ENCODE results near the gene POLR3B.
"Not testable (repeated sequence)": the region's sequence is repeated elsewhere in the genome, so short reads cannot be mapped to it uniquely, and the experiment has no call there.

Gene POLR3B

GRCh38 chr12:106343214-106343528 lies 14.4 kb upstream of the POLR3B start:
- no peak for DNase-seq

GRCh38 chr12:106344131-106344530 lies 13.4 kb upstream of the POLR3B start:
- no peak for DNase-seq

- peak; percentile 17 for DNase-seq
These were observed 11.8 kb upstream of the POLR3B start for GRCh38 chr12:106345746-106346145.

GRCh38 chr12:106348411-106348810 lies 9.1 kb upstream of the POLR3B start:
- DNase-seq: no peak

GRCh38 chr12:106353175-106353574 lies 4.4 kb upstream of the POLR3B start:
- DNase-seq: no peak

- no peak for DNase-seq
These were observed 1.1 kb downstream of the POLR3B start for GRCh38 chr12:106358396-106359241.

GRCh38 chr12:106359646-106360399 lies 2.3 kb downstream of the POLR3B start:
- DNase-seq: no peak

GRCh38 chr12:106360400-106360994 lies 2.9 kb downstream of the POLR3B start:
- DNase-seq: no peak

- no peak for DNase-seq
These were observed 5.4 kb downstream of the POLR3B start for GRCh38 chr12:106362971-106363370.

GRCh38 chr12:106364261-106364660 lies 6.7 kb downstream of the POLR3B start:
- DNase-seq: no peak

- DNase-seq: no peak
These were observed 12.2 kb downstream of the POLR3B start for GRCh38 chr12:106369624-106370346.

GRCh38 chr12:106378788-106379187 lies 21.2 kb downstream of the POLR3B start:
- DNase-seq: no peak

GRCh38 chr12:106380954-106381353 lies 23.4 kb downstream of the POLR3B start:
- no peak for DNase-seq

- DNase-seq: not testable (repeated sequence)
These were observed 24.3 kb downstream of the POLR3B start for GRCh38 chr12:106381866-106382265.

- DNase-seq: no peak
These were observed 29.4 kb downstream of the POLR3B start for GRCh38 chr12:106386813-106387535.

- no peak for DNase-seq
These were observed 30.4 kb downstream of the POLR3B start for GRCh38 chr12:106387848-106388377.

GRCh38 chr12:106389151-106389550 lies 31.6 kb downstream of the POLR3B start:
- DNase-seq: no peak

- no peak for DNase-seq
These were observed 35.2 kb downstream of the POLR3B start for GRCh38 chr12:106392759-106393158.

- DNase-seq: no peak
These were observed 52.3 kb downstream of the POLR3B start for GRCh38 chr12:106409878-106410277.

- no peak for DNase-seq
These were observed 55.0 kb downstream of the POLR3B start for GRCh38 chr12:106412563-106412962.

- DNase-seq: no peak
These were observed 57.6 kb downstream of the POLR3B start for GRCh38 chr12:106415134-106415533.

GRCh38 chr12:106416273-106416672 lies 58.7 kb downstream of the POLR3B start:
- no peak for DNase-seq

All from CD4-positive, alpha-beta T cell treated with Interleukin-17A for 1 hour (primary cell).